ENCODE measurements around the gene LGALS9. TPM values are rescaled to one million over a fixed set of nuclear protein-coding genes. Genes with fewer than 3 reads are reported as not detected.
"Not testable (repeated sequence)": the region's sequence is repeated elsewhere in the genome, so short reads cannot be mapped to it uniquely, and the experiment has no call there.

Gene LGALS9
- total and polyA plus RNA-seq, 2 experiments from 2014 or later: 0.48 to 0.73 TPM

- TF ChIP-seq ZNF462 (CRISPR knock-in tag; IDR thresholded peaks at IDR 0.05) (no peak), EZH2 (IDR thresholded peaks at IDR 0.05; ENCODE audit: low read depth, unreplicated experiment) (no peak), EZH2phosphoT487 (IDR thresholded peaks at IDR 0.05; ENCODE audit: unreplicated experiment) (no peak), ZNF114 (CRISPR knock-in tag; IDR thresholded peaks at IDR 0.05) (no peak)
- TF ChIP-seq, protein P1, sequence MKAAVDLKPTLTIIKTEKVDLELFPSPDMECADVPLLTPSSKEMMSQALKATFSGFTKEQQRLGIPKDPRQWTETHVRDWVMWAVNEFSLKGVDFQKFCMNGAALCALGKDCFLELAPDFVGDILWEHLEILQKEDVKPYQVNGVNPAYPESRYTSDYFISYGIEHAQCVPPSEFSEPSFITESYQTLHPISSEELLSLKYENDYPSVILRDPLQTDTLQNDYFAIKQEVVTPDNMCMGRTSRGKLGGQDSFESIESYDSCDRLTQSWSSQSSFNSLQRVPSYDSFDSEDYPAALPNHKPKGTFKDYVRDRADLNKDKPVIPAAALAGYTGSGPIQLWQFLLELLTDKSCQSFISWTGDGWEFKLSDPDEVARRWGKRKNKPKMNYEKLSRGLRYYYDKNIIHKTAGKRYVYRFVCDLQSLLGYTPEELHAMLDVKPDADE (IDR thresholded peaks at IDR 0.05): no peak
These were observed 34.6 kb downstream of the LGALS9 start (continued) for GRCh38 chr17:27665549-27665948.

DNA sequence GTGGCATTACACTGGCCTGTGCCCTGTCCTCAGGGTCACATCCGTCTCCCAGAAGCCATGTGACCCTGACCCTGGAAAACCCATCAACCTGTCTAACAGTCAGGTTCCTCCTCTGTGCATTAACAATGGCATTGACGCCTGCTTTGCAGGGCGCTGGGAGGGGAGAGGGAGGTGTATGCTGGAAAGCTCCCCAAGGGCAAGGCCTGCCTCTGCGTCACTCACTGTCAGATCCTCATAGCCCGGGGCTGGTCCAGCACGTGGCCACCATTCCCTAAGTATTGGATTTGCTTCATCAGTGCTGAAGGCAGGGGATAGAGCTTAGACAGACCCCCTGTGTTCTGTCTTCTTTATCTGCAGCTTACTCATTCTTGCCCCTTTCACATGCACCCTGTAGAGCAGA, 35.3 kb downstream of the LGALS9 start:
- not testable (repeated sequence) for H3K36me3 ChIP-seq (ENCODE audit: insufficient read depth); H3F3A ChIP-seq (replicated peaks; ENCODE audit: low read depth); H3K4me1 ChIP-seq (ENCODE audit: insufficient read depth); H3K9me2 ChIP-seq (ENCODE audit: insufficient read depth); H3K36me3 Mint-ChIP-seq (ENCODE audit: low read depth); H4K20me1 ChIP-seq (replicated peaks; ENCODE audit: insufficient read depth); H2AFZ ChIP-seq; DNase-seq (ENCODE audit: low spot score); H3K4me3 Mint-ChIP-seq; ATAC-seq; H3K27ac Mint-ChIP-seq; H3K79me2 ChIP-seq (replicated peaks; ENCODE audit: insufficient read depth); H3K9me3 Mint-ChIP-seq; H3K4me1 Mint-ChIP-seq; H3K4me3 ChIP-seq; H3K27me3 Mint-ChIP-seq (ENCODE audit: insufficient read depth, low read depth, poor library complexity); H3K4me2 ChIP-seq; H3K27me3 ChIP-seq (ENCODE audit: insufficient read depth); H3K27ac ChIP-seq (ENCODE audit: low read depth)
